H1 (cell line): ENCODE measurements around the gene SLC35G2. TPM values are rescaled to one million over a fixed set of nuclear protein-coding genes. Genes with fewer than 3 reads are reported as not detected.

ENCODE experiments used
- CTCF ChIA-PET: fragments of 300-600 bp; sonication (Branson Sonifier 250); formaldehyde crosslinking; loops from one replicate; lab custom pipeline; 2021; ENCODE audit not compliant: partially characterized antibody; lab: Charles Lee
- POLR2A ChIA-PET: fragments of 300-600 bp; sonication (Branson Sonifier 250); formaldehyde crosslinking; loops from one replicate; lab custom pipeline; 2021; ENCODE audit warnings: inconsistent platforms; ENCODE audit not compliant: partially characterized antibody; lab: Charles Lee
- DNase-seq, 2 experiments: peaks; one replicate each; pipeline versions ENCODE4 v3.0.0 to v3.0.0-alpha.2; 2010 to 2022; ENCODE audit warnings: low spot score in 2 of 2, low read depth in 1 of 2, mixed read lengths in 1 of 2
- FAIRE-seq: peaks from 2 replicates; lab custom pipeline; 2011; peaks lifted over from hg19 to GRCh38; lab: Jason Lieb, UNC
- H2AFZ ChIP-seq: 2 replicates; pipeline ENCODE4 v1.8.1; 2012; ENCODE audit warnings: low read length, inconsistent platforms
- H2AK5ac ChIP-seq: 2 replicates; pipeline ENCODE4 v1.6.1; 2013; ENCODE audit warnings: low read depth, low read length
- H2BK120ac ChIP-seq: replicated peaks from 2 replicates; pipeline ENCODE3; 2013; ENCODE audit warnings: low read depth, low read length, inconsistent platforms
- H2BK12ac ChIP-seq: 2 replicates; pipeline ENCODE4 v1.6.1; 2013; ENCODE audit warnings: low read depth, low read length
- H2BK15ac ChIP-seq: 2 replicates; pipeline ENCODE4 v1.6.1; 2013; ENCODE audit warnings: low read length
- H2BK20ac ChIP-seq: 2 replicates; pipeline ENCODE4 v1.6.1; 2013; ENCODE audit warnings: low read length
- H2BK5ac ChIP-seq: 2 replicates; pipeline ENCODE4 v1.6.1; 2013; ENCODE audit warnings: low read depth, low read length
- H3K14ac ChIP-seq: 2 replicates; pipeline ENCODE4 v1.6.1; 2013; ENCODE audit warnings: inconsistent platforms; ENCODE audit not compliant: insufficient read length
- H3K18ac ChIP-seq: 2 replicates; pipeline ENCODE4 v1.6.1; 2013; ENCODE audit warnings: low read length; ENCODE audit errors: extremely low read depth
- H3K23ac ChIP-seq: 2 replicates; pipeline ENCODE4 v1.6.1; 2013; ENCODE audit warnings: inconsistent platforms; ENCODE audit not compliant: insufficient read length
- H3K23me2 ChIP-seq: 2 replicates; pipeline ENCODE4 v1.6.1; 2013; ENCODE audit warnings: low read depth, low read length
- H3K27ac ChIP-seq: 2 replicates; pipeline ENCODE4 v1.6.1; 2011; ENCODE audit warnings: low read depth, low read length, inconsistent platforms
- H3K27me3 ChIP-seq, 4 experiments: replicated peaks in 1 of 4; 1 replicate in 1 of 4; 2 replicates in 3 of 4; pipeline versions ENCODE4 v1.6.1 to v1.8.1; 2011 to 2013; ENCODE audit warnings: low read length in 3 of 4, mild to moderate bottlenecking in 3 of 4, inconsistent platforms in 2 of 4, mixed read lengths in 2 of 4, moderate library complexity in 1 of 4; ENCODE audit not compliant: control insufficient read depth in 3 of 4, insufficient read depth in 3 of 4; ENCODE audit errors: extremely low read depth in 1 of 4
- H3K36me3 ChIP-seq, 4 experiments: 2 replicates each; pipeline versions ENCODE4 v1.6.1 to v1.8.1; 2011 to 2013; ENCODE audit warnings: mild to moderate bottlenecking in 4 of 4, low read length in 3 of 4, moderate library complexity in 2 of 4, control low read depth in 1 of 4, inconsistent platforms in 1 of 4; ENCODE audit not compliant: insufficient read depth in 4 of 4, control insufficient read depth in 2 of 4
- H3K4ac ChIP-seq: replicated peaks from 2 replicates; pipeline ENCODE3; 2013; ENCODE audit warnings: low read length, low read depth, mixed read lengths, inconsistent platforms; ENCODE audit not compliant: insufficient read length
- H3K4me1 ChIP-seq, 4 experiments: replicated peaks in 1 of 4; 1 replicate in 1 of 4; 2 replicates in 3 of 4; pipeline versions ENCODE4 v1.6.1 to v1.8.1; 2011 to 2013; ENCODE audit warnings: low read length in 3 of 4, inconsistent platforms in 2 of 4, mixed read lengths in 1 of 4; ENCODE audit not compliant: insufficient read depth in 4 of 4, control insufficient read depth in 3 of 4
- H3K4me2 ChIP-seq, 2 experiments: 2 replicates each; pipeline versions ENCODE4 v1.6.1 to v1.8.1; 2011 to 2013; ENCODE audit warnings: low read depth in 2 of 2, low read length in 2 of 2, control low read depth in 1 of 2, inconsistent platforms in 1 of 2, mild to moderate bottlenecking in 1 of 2; ENCODE audit not compliant: insufficient read depth in 1 of 2
- H3K4me3 ChIP-seq, 4 experiments: fragments of 200-600, 300-600 bp in 1 of 4; sonication (generic), shearing (Covaris generic), sonication (Bioruptor Twin) in 1 of 4; 2 replicates each; pipeline versions ENCODE4 v1.5.1 to v1.8.1; 2011 to 2016; ENCODE audit warnings: low read length in 4 of 4, low read depth in 3 of 4, control low read depth in 2 of 4, inconsistent platforms in 2 of 4, mild to moderate bottlenecking in 2 of 4, mixed read lengths in 1 of 4, moderate library complexity in 1 of 4; ENCODE audit not compliant: insufficient read depth in 2 of 4; ENCODE audit errors: extremely low read depth in 1 of 4
- H3K56ac ChIP-seq: replicated peaks from 2 replicates; pipeline ENCODE3; 2013; ENCODE audit warnings: low read depth, mild to moderate bottlenecking, mixed read lengths, low read length, inconsistent platforms; ENCODE audit not compliant: insufficient read length
- H3K79me1 ChIP-seq: 2 replicates; pipeline ENCODE4 v1.6.1; 2013; ENCODE audit warnings: low read depth, low read length, control low read depth
- H3K79me2 ChIP-seq, 2 experiments: 2 replicates each; pipeline versions ENCODE4 v1.6.1 to v1.8.1; 2012 to 2013; ENCODE audit warnings: low read length in 2 of 2, mild to moderate bottlenecking in 2 of 2, inconsistent platforms in 1 of 2; ENCODE audit not compliant: insufficient read depth in 2 of 2, control insufficient read depth in 1 of 2
- H3K9ac ChIP-seq, 4 experiments: replicated peaks in 1 of 4; 1 replicate in 1 of 4; 2 replicates in 3 of 4; pipeline versions ENCODE4 v1.6.1 to v1.8.1; 2011 to 2013; ENCODE audit warnings: low read depth in 3 of 4, low read length in 3 of 4, control low read depth in 2 of 4, mild to moderate bottlenecking in 2 of 4, moderate library complexity in 2 of 4, inconsistent platforms in 1 of 4; ENCODE audit errors: extremely low read depth in 1 of 4
- H3K9me3 ChIP-seq, 2 experiments: 2 replicates each; pipeline versions ENCODE4 v1.6.1 to v1.8.1; 2012 to 2013; ENCODE audit warnings: mild to moderate bottlenecking in 2 of 2, moderate library complexity in 2 of 2, control low read depth in 1 of 2, inconsistent platforms in 1 of 2, low read depth in 1 of 2, low read length in 1 of 2, mixed read lengths in 1 of 2; ENCODE audit not compliant: insufficient read depth in 2 of 2
- H4K20me1 ChIP-seq, 2 experiments: replicated peaks in 1 of 2; 2 replicates each; pipeline versions ENCODE3 to v1.8.1; 2011 to 2013; ENCODE audit warnings: inconsistent platforms in 2 of 2, low read length in 2 of 2, mild to moderate bottlenecking in 1 of 2; ENCODE audit not compliant: insufficient read depth in 2 of 2, control insufficient read depth in 1 of 2
- H4K5ac ChIP-seq: 2 replicates; pipeline ENCODE4 v1.6.1; 2013; ENCODE audit warnings: low read length, low read depth, mixed read lengths, inconsistent platforms; ENCODE audit not compliant: insufficient read length
- H4K8ac ChIP-seq: 2 replicates; pipeline ENCODE4 v1.8.0; 2013; ENCODE audit warnings: mild to moderate bottlenecking, moderate library complexity, low read length, inconsistent platforms; ENCODE audit not compliant: insufficient read depth; ENCODE audit errors: extremely low read depth
- H4K91ac ChIP-seq: replicated peaks from 2 replicates; pipeline ENCODE3; 2013; ENCODE audit warnings: low read length, mixed read lengths, inconsistent platforms; ENCODE audit not compliant: insufficient read length
- ASH2L ChIP-seq: fragments of 200-600, 300-600 bp; sonication (generic); IDR thresholded peaks from one replicate; pipeline ENCODE4 v1.7.1; 2017; ENCODE audit warnings: low read length
- CBX8 ChIP-seq: fragments of 300-800, 300-1000 bp; sonication (generic); IDR thresholded peaks from 2 replicates; pipeline ENCODE4 v1.7.1; 2016; ENCODE audit warnings: low read depth, low read length, borderline replicate concordance
- CREB1 ChIP-seq: IDR thresholded peaks from 2 replicates; pipeline ENCODE4 v1.6.1; 2012; ENCODE audit warnings: inconsistent platforms
- EZH2 ChIP-seq: fragments of 200-600 bp; sonication (generic); IDR thresholded peaks from 2 replicates; pipeline ENCODE4 v1.7.1; 2012; ENCODE audit warnings: low read depth, mild to moderate bottlenecking, moderate library complexity, low read length, inconsistent platforms; ENCODE audit not compliant: severe bottlenecking
- GABPA ChIP-seq: IDR thresholded peaks from 2 replicates; pipeline ENCODE4 v1.6.1; 2011; ENCODE audit warnings: mild to moderate bottlenecking, low read length, moderate library complexity, borderline replicate concordance; ENCODE audit not compliant: insufficient read depth
- NANOG ChIP-seq: IDR thresholded peaks from 2 replicates; pipeline ENCODE4 v1.6.1; 2011; ENCODE audit warnings: low read length, low read depth, mild to moderate bottlenecking, inconsistent platforms; ENCODE audit not compliant: insufficient read depth, poor library complexity, severe bottlenecking
- NRF1 ChIP-seq: IDR thresholded peaks from 2 replicates; pipeline ENCODE4 v1.6.1; 2011; ENCODE audit warnings: mild to moderate bottlenecking, low read depth, low read length, improper control_type of control experiment
- RFX5 ChIP-seq: IDR thresholded peaks from 2 replicates; pipeline ENCODE4 v1.6.1; 2011; ENCODE audit warnings: low read depth, low read length, improper control_type of control experiment, borderline replicate concordance
- SIN3A ChIP-seq, 2 experiments: IDR thresholded peaks in 1 of 2; conservative IDR thresholded peaks in 1 of 2; 2 replicates each; pipeline ENCODE4 v1.6.1; 2011 to 2012; ENCODE audit warnings: low read length in 2 of 2, improper control_type of control experiment in 1 of 2, low read depth in 1 of 2, mild to moderate bottlenecking in 1 of 2
- SP2 ChIP-seq: IDR thresholded peaks from 2 replicates; pipeline ENCODE4 v1.6.1; 2012; ENCODE audit warnings: mild to moderate bottlenecking, low read length, inconsistent platforms
- SUZ12 ChIP-seq: fragments of 200-600 bp; sonication (generic); IDR thresholded peaks from 2 replicates; pipeline ENCODE4 v1.6.1; 2012; ENCODE audit warnings: mild to moderate bottlenecking, inconsistent platforms, low read length, moderate library complexity, mixed read lengths
- TEAD4 ChIP-seq: IDR thresholded peaks from 2 replicates; pipeline ENCODE4 v1.6.1; 2012; ENCODE audit warnings: low read depth, low read length, inconsistent platforms, mixed read lengths
- WGBS, 2 experiments: shearing (Covaris generic) in 1 of 2; methylation state at CpG; one replicate each; pipeline versions ENCODE4 v1.1.6 to v1.1.7; 2013 to 2015; ENCODE audit warnings: low lambda C conversion rate in 2 of 2, mixed read lengths in 2 of 2, inconsistent platforms in 1 of 2, low coverage in 1 of 2, missing lambda C conversion rate in 1 of 2; ENCODE audit not compliant: insufficient replicate concordance in 2 of 2, insufficient coverage in 1 of 2, insufficient read length in 1 of 2; ENCODE audit errors: extremely low coverage in 1 of 2, missing lambda C conversion rate in 1 of 2; 5-methylcytosine and 5-hydroxymethylcytosine counted together
- polyA plus RNA-seq, 7 experiments: library from polyadenylated mRNA; depleted of rRNA in 3 of 7; stranded (reverse) in 5 of 7; unstranded in 2 of 7; fragments of >200 nt in 5 of 7; fragments of 200-250 nt in 2 of 7; gene quantifications; 1 replicate in 5 of 7; 2 replicates in 1 of 7; 4 replicates in 1 of 7; pipeline versions ENCODE4 v1.2.1 to v1.2.3, GENCODE V29; 2011 to 2013; ENCODE audit warnings: missing spikeins in 2 of 7, mixed read lengths in 2 of 7
- total RNA-seq: library from RNA; stranded (reverse); fragmentation: NEBNext Ultra II Directional; extraction: Animal tissue kit (Norgen Biotek cat#: 25700); gene quantifications from 2 replicates; pipeline ENCODE4 v1.2.1, GENCODE V29; 2021
- TF ChIP-seq, protein P1 (sequence below): IDR thresholded peaks from 2 replicates; pipeline ENCODE4 v1.6.1; 2011; ENCODE audit warnings: low read depth, mild to moderate bottlenecking, low read length; ENCODE audit not compliant: insufficient read depth

Gene SLC35G2
- total and polyA plus RNA-seq, 2 of the 8 experiments (the other 6 are each of a cell fraction or from before 2014, with no cell fraction given), result 5.2 to 6.4 TPM

GRCh38 chr3:136901391-136901790, 82.5 kb downstream of the SLC35G2 start:
- Histone ChIP-seq H3K4me1 (peaks cover 2 to 9% (median 5%) of the 10 kb centered on the region in 4 experiments; a peak in 3 of 7 replicates), H3K36me3 (peaks cover 0 to 2% (median 0%) of the 10 kb centered on the region in 4 experiments; a peak in 2 of 8 replicates), H3K9ac (no peak overlapping the region), H4K5ac (no peak overlapping the region), H3K23ac (no peak overlapping the region), H3K79me2 (peaks cover 0 to 98% of the 10 kb centered on the region in 2 experiments; a peak in 2 of 4 replicates), H2BK12ac (no peak overlapping the region), H3K56ac (no peak overlapping the region), H2BK5ac (no peak overlapping the region), H3K23me2 (no peaks in the 10 kb centered on the region), H4K8ac (no peak overlapping the region), H2BK120ac (no peak overlapping the region), H4K91ac (no peak overlapping the region), H3K4me2 (no peak overlapping the region), H3K14ac (no peak overlapping the region), H2BK20ac (no peak overlapping the region), H3K27me3 (no peaks in the 10 kb centered on the region), H3K4me3 (no peak overlapping the region), H2AK5ac (no peak overlapping the region), H3K79me1 (peaks cover 2% of the 10 kb centered on the region; the same call in 1 of the 2 replicates), H2AFZ (no peak overlapping the region), H2BK15ac (no peak overlapping the region), H3K27ac (no peak overlapping the region), H3K18ac (no peak overlapping the region), H3K9me3 (no peaks in the 10 kb centered on the region), H4K20me1 (peaks cover 4 to 5% of the 10 kb centered on the region in 2 experiments), H3K4ac (no peak overlapping the region)
- ChIA-PET CTCF (no interaction called here), POLR2A (interaction anchor here (1.4 kb wide), 1 partner anchor 40 kb away, joined by 3 read pairs; the partner anchor contains the start of gene NCK1)
- DNase-seq (no peak), FAIRE-seq (no peak)
- WGBS, 2 experiments, result 78% methylated on average over 3 of the region's 3 CpGs; no CpG with 5 or more reads in 1 of the 2 experiments
- TF ChIP-seq TEAD4 (no peak), ASH2L (no peak), CREB1 (no peak), NANOG (no peak), SUZ12 (no peak), EZH2 (no peak), SP2 (no peak), RFX5 (no peak), GABPA (no peak), CBX8 (no peak), SIN3A (conservative IDR thresholded peaks at IDR 0.05 in 1 of 2, IDR thresholded peaks at IDR 0.05 in 1 of 2; ENCODE audit: low read depth in 1 of 2, low read length in 2 of 2) (no peak), NRF1 (no peak)
- TF ChIP-seq, protein P1, sequence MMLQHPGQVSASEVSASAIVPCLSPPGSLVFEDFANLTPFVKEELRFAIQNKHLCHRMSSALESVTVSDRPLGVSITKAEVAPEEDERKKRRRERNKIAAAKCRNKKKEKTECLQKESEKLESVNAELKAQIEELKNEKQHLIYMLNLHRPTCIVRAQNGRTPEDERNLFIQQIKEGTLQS, result no peak
